Erythroblast (primary cell): ENCODE results near the gene PCIF1.

Experiments used
- GATA1 ChIP-seq: IDR thresholded peaks from 2 replicates; pipeline ENCODE4 v1.6.1; 2011; ENCODE audit warnings: low read depth, mild to moderate bottlenecking, control low read depth, low read length, moderate library complexity
- POLR2A ChIP-seq: IDR thresholded peaks from 2 replicates; pipeline ENCODE4 v1.6.1; 2011; ENCODE audit warnings: mild to moderate bottlenecking, low read length

DNA sequence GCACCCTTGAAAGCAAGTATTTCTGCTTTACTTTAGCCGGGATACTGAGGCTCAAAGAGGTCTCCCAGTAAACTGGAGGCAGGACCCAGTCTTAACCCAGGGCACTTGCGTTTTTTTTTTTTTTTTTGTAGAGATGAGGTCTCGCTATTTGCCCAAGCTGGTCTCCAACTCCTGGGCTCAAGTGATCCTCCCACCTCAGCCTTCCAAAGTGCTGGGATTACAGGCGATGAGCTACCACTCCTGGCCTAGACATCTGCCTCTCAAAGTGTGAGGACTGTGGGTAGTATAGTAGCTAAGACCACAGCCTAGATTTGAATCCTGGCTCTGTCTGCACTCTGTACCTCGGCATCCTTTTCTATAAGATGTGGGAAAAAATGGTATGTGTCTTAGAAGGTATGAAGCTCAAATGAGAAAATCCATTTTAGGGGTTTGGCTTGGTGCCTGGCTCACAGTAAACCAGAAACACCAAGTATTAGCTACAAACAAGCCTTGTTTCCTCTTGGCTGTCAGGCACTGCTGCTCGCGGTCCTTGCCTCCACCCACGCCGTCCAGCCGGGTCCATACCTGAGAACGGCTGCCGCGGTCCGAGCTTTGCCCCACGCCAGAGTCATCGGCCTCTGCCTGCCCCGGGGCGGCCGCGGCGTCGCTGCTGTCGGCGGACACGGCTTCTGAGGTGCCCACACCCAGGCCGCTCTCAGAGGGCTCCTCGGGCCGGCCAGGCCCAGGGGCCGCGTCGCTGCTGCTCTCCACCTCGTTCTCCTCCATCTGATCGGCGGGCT is 36.4 kb downstream of the PCIF1 start:
- no peak for TF ChIP-seq POLR2A
- no peak for TF ChIP-seq GATA1
